Measurements from ENCODE around the gene HOXA11.

The HOXA11 gene

DNA sequence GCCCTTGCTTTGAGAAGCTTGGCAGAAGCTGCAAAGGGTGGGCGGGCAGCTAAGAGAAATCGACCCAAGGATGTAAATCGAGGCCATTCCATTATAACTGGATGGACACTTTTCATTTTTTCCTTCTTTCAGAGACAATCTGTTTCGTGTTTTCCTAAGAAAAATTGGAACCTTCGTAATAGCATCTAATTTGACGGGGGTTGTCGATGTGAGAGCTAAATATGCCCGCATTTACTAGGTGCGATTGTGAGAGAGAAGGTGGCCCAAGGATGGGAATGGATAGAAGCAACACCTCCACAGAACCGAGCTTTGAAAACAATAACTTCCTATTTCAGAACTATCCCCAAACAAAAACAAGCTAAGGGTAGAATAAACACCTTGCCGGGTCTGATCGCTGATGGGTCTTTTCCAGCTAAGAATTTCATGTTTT is 53.6 kb downstream of the HOXA11 start:
- Histone ChIP-seq H3K27me3 (replicated peaks in 2 of 5; ENCODE audit: control insufficient read depth in 4 of 5, insufficient read depth in 5 of 5, low read length in 4 of 5) (no peaks in the 10 kb centered on the region), H3K36me3 (ENCODE audit: control insufficient read depth in 4 of 4, insufficient read depth in 4 of 4, low read length in 3 of 4) (peaks cover 3 to 68% (median 43%) of the 10 kb centered on the region in 4 experiments), H3K9me3 (ENCODE audit: control extremely low read depth in 1 of 5, control insufficient read depth in 4 of 5, insufficient read depth in 2 of 5, low read depth in 1 of 5, low read length in 4 of 5) (no peaks in the 10 kb centered on the region), H3K4me3 (ENCODE audit: control insufficient read depth in 1 of 7, extremely low read depth in 1 of 7, insufficient read depth in 4 of 7, low read depth in 2 of 7, low read length in 6 of 7) (peak overlapping the region; percentile 23 to 77 (median 60)), H3K4me1 (ENCODE audit: control extremely low read depth in 1 of 4, control insufficient read depth in 4 of 4, insufficient read depth in 4 of 4, low read length in 3 of 4) (peaks cover 19 to 45% (median 22%) of the 10 kb centered on the region in 4 experiments), H3K27ac (ENCODE audit: insufficient read depth in 1 of 2, low read depth in 1 of 2, low read length in 2 of 2, poor library complexity in 1 of 2, severe bottlenecking in 2 of 2) (peak overlapping the region; percentile 37 to 73)
- CTCF ChIA-PET, result interaction anchor here (0.9 to 2.8 kb wide), 13 partner anchors 9 to 462 kb away, joined by 3 to 16 read pairs (median 3); no protein-coding TSS in a partner anchor
- WGBS (ENCODE audit: insufficient coverage), result 70% methylated on average over 5 of the region's 12 CpGs
- no peak for DNase-seq
- POLR2A ChIA-PET, result interaction anchor here (0.8 to 1.2 kb wide), 3 partner anchors 17 to 268 kb away, joined by 3 to 6 read pairs (median 3); partner anchors contain the start of genes HOXA6 and HOXA7
